Stimulated activated naive CD8-positive, alpha-beta T cell treated with anti-CD3 and anti-CD28 coated beads, Interleukin-15, amount 100 ng/mL, for 72 hours (primary cell): ENCODE results near the gene PDGFRA.

Experiments used
- ATAC-seq: fragments of 150-1000 bp; cut with Tn5 transposase; 2 replicates; pipeline ENCODE4 v1.10.0; 2021; ENCODE audit warnings: mild to moderate bottlenecking, moderate library complexity
- DNase-seq, 2 donors: peaks; one replicate each; pipeline ENCODE4 v3.0.0; 2021 to 2022
- H3K27ac Mint-ChIP-seq, 2 donors: one replicate each; pipeline ENCODE4 v1.8.0; 2022; ENCODE audit warnings: mild to moderate bottlenecking in 2 of 2, mixed read lengths in 2 of 2, moderate library complexity in 2 of 2
- H3K27me3 Mint-ChIP-seq: one replicate; pipeline ENCODE4 v1.8.0; 2022; ENCODE audit warnings: mixed read lengths
- H3K4me1 Mint-ChIP-seq: one replicate; pipeline ENCODE4 v1.8.0; 2022; ENCODE audit warnings: mild to moderate bottlenecking, mixed read lengths
- H3K4me3 Mint-ChIP-seq, 2 donors: one replicate each; pipeline ENCODE4 v1.8.0; 2022; ENCODE audit warnings: mild to moderate bottlenecking in 2 of 2, mixed read lengths in 2 of 2, moderate library complexity in 1 of 2
- H3K9me3 Mint-ChIP-seq, 2 donors: one replicate each; pipeline ENCODE4 v1.8.0; 2022; ENCODE audit warnings: mixed read lengths in 2 of 2

PDGFRA gene

DNA sequence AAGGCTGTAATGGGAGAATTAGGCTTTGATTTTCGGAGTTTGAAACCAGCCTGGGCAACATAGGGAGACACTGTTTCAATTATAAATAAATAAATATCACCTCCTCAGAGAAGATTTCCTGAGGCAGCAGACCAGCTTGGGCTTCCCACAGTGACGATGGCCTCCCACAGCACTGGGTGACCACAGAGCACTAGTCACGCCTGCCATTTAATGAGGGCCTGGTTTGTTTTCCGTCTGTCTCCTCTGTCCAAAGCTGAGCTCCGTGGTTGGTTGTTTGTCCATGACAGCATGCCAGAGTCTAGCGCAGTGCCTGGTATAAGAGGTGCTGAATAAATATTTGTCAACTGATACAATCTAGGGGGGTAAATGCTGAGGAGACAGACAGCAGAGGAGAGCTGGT, 10.4 kb upstream of the PDGFRA start:
- peaks cover 41% of the 10 kb centered on the region for H3K27me3 Mint-ChIP-seq
- H3K4me3 Mint-ChIP-seq: no peak overlapping the region

DNA sequence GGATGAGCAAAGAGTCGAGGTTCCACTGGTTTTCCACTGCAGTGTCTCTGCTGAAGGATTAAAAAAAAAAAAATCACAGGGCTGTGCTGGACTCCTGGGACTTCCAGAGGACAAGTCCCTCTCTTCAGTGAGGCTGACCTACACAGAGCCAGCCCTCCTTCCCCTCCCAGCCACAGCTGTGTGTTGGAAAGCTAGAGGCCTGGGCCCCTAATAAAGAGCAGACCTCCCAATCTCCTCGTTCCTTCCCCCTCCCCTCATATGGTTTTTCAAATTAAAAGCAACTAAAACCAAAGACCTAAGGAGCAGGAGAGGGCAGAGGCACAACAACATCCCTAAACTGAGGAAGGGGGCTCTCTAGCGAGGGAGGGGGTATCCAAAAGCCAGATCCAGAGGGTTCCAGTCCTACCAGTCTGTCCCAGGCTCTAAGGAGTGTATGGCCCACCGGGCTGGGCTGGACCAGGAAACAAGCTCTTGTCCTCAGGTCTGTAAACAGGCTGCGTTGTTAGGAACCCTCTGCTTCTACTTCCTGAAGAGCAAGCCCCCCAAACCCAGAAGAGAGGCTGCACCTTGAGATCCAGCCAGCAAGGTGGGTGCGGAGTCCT, 4.0 kb upstream of the PDGFRA start:
- no peak overlapping the region for H3K27ac Mint-ChIP-seq
- DNase-seq (no peak), ATAC-seq (no peak)
- H3K4me3 Mint-ChIP-seq: peak overlapping the region in 1 of 2 donors; percentile 25
- peaks cover 48% of the 10 kb centered on the region for H3K4me1 Mint-ChIP-seq
- no peaks in the 10 kb centered on the region for H3K9me3 Mint-ChIP-seq
- H3K27me3 Mint-ChIP-seq: peaks cover 79% of the 10 kb centered on the region

More for the DNA sequence above, 10.4 kb upstream of the PDGFRA start:
- no peak overlapping the region for H3K27ac Mint-ChIP-seq
- peaks cover 6% of the 10 kb centered on the region for H3K4me1 Mint-ChIP-seq
- no peaks in the 10 kb centered on the region for H3K9me3 Mint-ChIP-seq
- ATAC-seq (no peak), DNase-seq (no peak)

DNA sequence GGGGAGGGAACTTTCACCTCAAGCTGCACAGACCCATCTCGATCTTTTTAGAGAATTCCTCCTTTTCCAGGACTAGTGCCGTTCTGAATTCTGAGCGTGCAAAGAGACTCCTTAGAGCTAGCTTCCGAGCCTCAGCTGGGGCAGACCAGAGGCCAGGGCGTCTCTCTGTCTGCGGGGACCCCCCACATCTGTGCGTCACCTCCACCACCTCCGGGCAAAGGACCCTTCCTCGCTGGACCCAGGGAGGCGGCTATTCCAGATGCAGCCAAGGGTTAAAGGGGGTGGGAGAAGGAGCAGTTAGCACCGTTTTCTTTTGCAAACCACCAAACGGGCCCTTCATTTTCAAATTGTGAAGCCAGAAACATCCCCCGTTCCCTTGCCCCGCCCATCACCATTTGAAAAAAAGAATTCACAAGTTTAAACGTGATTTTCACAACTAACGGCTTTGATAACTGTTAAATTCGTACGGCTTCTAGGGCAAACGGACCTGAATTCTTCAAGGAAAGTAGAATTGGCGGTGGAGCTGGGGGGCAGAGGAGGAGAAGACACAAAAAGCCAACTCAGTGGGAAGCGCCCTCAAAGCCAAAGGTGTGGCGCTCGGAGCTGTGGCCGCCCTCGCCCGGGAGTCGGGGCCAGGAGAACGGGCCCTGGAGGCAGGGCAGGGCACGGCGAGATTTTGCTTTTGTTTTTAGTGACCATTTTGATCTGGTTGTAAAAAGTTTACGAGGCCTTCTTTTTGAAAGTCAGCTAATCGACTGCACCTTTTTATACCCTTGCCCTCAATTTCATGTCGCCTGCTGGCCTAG, 3.3 kb upstream of the PDGFRA start:
- no peak overlapping the region for H3K27ac Mint-ChIP-seq
- no peak for ATAC-seq
- H3K4me3 Mint-ChIP-seq: peak overlapping the region; percentile 81 to 87

DNA sequence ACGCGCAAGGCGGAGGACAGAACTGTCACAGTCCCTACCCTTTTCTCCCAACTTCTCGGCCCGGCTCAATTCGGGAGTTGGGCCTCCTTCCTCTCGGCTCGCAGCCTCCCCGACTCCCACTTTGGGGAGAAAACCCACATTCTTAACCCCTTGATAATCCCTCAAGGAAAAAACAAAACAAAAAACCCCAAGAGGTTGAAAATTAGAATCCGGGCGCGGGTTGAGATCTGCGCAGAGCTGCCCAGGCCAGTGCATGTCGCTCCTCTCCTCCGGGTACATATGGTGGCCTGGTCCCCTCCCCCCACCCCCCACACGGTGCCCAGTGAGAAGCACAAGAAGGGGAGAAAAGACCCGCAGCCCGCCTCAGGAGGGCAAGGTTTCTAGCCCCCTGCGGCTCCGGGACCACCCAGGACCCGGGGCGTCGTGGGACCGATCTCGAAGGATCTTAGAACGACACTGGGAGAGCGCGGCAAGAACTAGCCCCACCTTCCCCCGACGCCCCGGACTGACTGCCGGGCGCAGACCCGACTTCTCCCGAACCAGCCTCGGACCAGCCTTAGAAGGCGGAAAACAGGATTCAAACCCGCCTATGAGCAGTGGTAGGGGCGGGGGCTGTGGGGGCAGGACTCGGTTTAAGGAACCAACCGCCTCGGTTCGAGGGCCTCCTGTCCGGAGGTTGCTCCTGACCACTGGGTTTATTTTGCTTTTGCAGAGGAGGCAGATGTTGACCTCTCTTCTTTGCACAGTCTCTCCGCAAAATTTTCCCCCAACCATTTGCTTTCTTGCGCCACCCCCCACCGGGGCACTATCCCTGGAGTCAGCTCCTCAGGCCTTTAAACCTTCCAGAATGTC, 2.5 kb upstream of the PDGFRA start:
- DNase-seq (no peak), ATAC-seq (no peak)
- no peaks in the 10 kb centered on the region for H3K9me3 Mint-ChIP-seq
- H3K27ac Mint-ChIP-seq: peak overlapping the region in 1 of 2 donors; percentile 51
- H3K27me3 Mint-ChIP-seq: peaks cover 94% of the 10 kb centered on the region
- peaks cover 63% of the 10 kb centered on the region for H3K4me1 Mint-ChIP-seq
- H3K4me3 Mint-ChIP-seq: peak overlapping the region; percentile 81 to 87

More for the DNA sequence above, 3.3 kb upstream of the PDGFRA start:
- peaks cover 86% of the 10 kb centered on the region for H3K27me3 Mint-ChIP-seq
- H3K9me3 Mint-ChIP-seq: no peaks in the 10 kb centered on the region
- peak in 1 of 2 donors; percentile 4 for DNase-seq
- peaks cover 55% of the 10 kb centered on the region for H3K4me1 Mint-ChIP-seq

DNA sequence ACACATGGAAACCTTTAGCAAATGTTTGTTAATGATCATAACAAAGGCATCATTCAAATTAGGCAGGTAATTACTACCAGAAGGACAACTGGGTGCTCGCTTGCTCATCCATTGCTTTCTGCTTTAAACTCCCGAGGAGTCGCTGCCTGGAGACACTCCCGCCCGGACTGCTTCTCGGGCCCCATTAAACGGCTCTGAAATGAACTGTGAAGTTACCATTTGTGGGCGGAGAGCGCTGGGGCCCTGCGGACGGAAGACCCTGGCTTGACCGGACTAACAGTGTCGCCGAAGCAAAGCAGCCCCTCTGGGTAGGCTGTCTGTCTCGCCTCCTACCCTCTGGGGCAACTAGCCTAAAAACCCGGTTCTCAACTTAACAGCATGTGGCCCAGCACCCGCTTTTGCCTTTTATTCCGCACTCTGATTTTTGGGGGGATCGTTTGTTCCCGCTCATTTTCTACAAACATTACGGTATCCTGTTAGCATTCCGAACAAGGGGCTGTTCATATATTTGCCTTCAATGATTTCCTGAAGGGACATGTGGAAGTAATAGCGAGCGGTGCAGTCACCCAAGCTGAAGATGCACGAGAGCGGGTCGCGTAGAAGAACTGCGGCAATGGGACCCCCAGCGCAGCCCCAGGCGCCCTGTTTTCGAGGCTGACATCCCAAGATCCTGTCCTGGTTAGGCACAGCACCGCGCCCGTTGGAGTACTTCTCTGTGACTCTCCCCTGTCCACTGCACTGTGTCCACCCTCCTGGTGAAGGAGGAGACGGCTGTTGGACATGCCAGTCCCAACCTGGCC, 1.6 kb upstream of the PDGFRA start:
- peak in 1 of 2 donors; percentile 12 for DNase-seq
- ATAC-seq: no peak
- H3K9me3 Mint-ChIP-seq: no peaks in the 10 kb centered on the region
- H3K4me1 Mint-ChIP-seq: peaks cover 72% of the 10 kb centered on the region
- H3K27me3 Mint-ChIP-seq: peaks cover 100% of the 10 kb centered on the region
- H3K27ac Mint-ChIP-seq: peak overlapping the region in 1 of 2 donors; percentile 51
- H3K4me3 Mint-ChIP-seq: peak overlapping the region; percentile 81 to 87

DNA sequence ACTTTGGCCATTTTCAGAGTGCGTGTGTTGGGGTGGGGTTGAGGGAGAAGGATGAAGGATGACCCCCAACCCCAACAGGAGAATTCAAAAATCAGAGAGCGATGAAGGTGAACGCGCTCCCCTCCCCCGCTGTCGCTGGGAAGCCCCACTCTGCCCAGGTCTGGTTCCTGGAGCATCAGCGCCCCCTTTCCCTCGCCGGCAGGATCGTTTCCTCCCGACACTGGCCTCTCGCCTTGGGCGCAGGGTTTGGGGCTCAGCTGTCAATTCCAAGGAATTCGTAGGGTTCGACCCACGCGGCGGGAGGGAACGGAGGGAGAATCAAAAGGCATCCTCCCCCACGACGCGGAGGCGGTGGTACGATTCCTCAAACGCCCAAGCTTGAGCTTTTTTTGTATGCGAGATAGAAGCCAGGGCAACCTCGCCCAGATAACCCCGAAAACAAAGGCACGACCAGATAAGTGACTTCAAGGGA, 1.0 kb upstream of the PDGFRA start:
- H3K4me3 Mint-ChIP-seq: peak overlapping the region; percentile 81 to 87
- peaks cover 73% of the 10 kb centered on the region for H3K4me1 Mint-ChIP-seq
- no peaks in the 10 kb centered on the region for H3K9me3 Mint-ChIP-seq
- no peak overlapping the region for H3K27ac Mint-ChIP-seq
- ATAC-seq (peak; percentile 58), DNase-seq (peak; percentile 56 to 63)
- H3K27me3 Mint-ChIP-seq: peaks cover 100% of the 10 kb centered on the region

DNA sequence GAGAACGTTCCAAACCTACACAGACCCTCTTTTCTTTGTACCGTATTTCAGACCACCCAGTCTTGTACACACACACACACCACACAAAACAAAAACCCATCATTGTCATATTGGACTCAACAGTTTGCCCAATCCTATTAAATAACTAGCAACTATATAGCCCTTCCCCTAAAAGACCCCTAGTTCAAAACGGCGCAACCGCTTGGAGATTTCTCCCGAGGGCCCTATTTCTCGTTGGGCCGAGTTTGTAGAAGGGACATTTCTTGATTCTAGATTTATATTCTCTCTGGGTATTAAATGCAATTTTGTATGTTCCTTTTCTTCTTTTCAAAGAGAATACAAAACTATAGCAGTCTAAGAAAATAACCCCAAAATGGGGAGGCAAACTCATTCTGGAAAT, 547 bp upstream of the PDGFRA start:
- H3K27me3 Mint-ChIP-seq: peaks cover 100% of the 10 kb centered on the region
- DNase-seq: no peak
- ATAC-seq: no peak
- H3K4me1 Mint-ChIP-seq: peaks cover 77% of the 10 kb centered on the region
- H3K9me3 Mint-ChIP-seq: no peaks in the 10 kb centered on the region
- no peak overlapping the region for H3K27ac Mint-ChIP-seq
- H3K4me3 Mint-ChIP-seq: peak overlapping the region; percentile 81 to 87

DNA sequence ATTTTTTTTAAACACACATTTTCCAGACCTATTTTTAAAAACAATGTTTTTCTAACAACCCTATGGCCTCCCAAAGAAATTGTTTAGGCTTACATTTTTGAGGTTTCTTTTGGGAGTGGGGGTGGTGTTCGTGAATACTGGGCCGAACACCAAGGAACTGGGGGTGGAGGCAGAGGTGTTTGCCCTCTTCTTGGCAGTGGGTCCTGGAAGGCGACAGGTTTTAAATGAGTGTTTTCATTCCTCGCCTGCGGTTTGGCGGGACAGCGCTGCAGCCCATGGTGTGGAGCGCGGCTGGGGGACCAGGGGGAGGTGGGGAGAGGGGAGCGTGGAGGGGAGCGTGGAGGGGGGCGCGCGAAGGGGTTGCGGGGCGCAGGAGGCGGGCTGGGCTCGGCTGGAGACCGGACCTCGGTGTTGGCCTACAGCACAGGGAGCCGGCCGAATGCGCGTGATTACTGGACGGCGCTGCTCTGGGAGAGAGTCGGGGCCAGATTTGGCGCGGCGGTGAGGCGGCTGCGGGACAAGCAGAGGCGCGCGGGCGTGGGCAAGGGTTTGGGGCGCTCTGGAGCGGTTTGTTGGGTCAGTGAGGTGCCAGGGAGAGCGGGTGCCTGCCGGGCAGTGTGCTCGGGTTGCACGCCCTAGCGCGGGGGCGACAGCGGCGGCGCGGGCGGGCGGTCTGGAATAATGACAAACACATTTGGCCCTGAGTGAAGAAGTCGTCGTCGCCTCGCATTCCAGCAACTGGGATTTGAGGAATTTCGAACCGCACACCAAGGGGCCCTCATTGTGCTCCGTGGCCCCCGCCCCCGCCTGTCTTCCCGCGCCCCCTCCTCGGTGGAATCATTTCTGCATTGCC, 764 bp downstream of the PDGFRA start:
- peak overlapping the region in 1 of 2 donors; percentile 38 for H3K27ac Mint-ChIP-seq
- DNase-seq (peak; percentile 4 to 12), ATAC-seq (no peak)
- peaks cover 85% of the 10 kb centered on the region for H3K4me1 Mint-ChIP-seq
- peaks cover 100% of the 10 kb centered on the region for H3K27me3 Mint-ChIP-seq
- no peaks in the 10 kb centered on the region for H3K9me3 Mint-ChIP-seq
- H3K4me3 Mint-ChIP-seq: peak overlapping the region; percentile 33 to 90

DNA sequence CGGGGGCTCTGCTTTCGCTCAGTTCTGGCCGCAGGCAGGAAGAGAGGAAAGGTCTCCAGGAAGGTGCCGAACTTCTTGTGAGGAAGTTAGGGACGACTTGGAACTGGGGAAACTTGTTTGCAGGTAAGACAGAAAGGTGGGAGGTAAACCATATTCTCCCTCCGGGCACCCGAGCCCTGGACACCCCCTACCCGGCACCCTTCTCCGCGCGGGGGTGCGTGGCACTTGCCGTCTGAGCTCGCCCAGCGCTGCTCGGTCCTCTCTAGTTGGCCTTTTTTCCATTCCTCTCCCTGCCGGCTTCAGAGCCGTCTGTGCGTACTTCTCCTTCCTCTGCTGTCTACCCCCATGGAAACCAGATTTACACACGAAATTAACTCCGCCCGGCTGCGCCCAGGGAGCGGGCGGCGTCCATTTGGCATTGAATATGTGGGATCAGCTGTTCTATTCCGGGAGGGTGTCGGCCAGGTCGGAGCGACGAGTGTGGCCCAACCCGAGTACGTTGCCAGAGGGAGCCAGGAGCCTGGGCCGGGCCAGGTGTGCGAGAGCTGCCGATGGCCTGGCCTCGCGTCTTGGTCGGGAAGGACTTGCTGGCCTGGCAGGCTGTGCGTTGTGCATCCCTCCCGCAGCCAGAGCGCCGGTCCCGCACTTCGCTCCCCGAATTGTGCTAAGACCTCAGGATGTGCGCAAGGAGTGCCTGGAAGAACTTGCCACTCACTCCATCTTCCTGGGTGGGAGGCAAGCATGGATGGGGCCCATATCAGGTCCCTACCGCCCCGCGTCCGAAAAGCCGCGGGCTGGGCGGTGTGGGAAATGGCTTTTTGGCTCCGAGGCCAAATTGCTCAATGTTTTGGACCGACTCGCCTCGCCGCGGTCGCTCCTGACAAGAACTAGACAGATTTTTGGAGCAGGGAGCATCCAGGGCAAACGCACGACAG, 1.7 kb downstream of the PDGFRA start:
- H3K4me3 Mint-ChIP-seq: peak overlapping the region; percentile 60 to 90
- H3K27ac Mint-ChIP-seq: peak overlapping the region in 1 of 2 donors; percentile 95
- H3K27me3 Mint-ChIP-seq: peaks cover 100% of the 10 kb centered on the region
- no peak for ATAC-seq
- DNase-seq: peak; percentile 14 to 19
- H3K9me3 Mint-ChIP-seq: no peaks in the 10 kb centered on the region
- peaks cover 81% of the 10 kb centered on the region for H3K4me1 Mint-ChIP-seq

DNA sequence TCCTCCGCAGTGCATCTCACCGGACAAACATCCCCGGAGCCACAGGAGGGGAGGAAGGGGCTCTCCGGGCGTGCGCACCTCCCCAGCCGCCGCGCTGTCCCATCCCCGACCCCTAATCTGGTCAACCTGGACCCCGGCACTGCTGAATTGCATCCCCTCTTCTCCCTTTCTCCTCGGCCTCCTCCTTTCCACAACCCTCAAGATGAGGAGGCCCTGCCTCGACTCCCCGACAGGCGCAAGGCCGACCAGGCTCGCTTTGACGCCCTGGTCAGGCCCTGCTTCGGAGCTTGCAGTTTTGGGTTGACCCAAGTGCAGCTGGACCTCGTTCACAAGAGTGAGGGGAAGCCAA, 2.3 kb downstream of the PDGFRA start:
- Mint-ChIP-seq H3K4me1 (peaks cover 74% of the 10 kb centered on the region), H3K27me3 (peaks cover 99% of the 10 kb centered on the region), H3K9me3 (no peaks in the 10 kb centered on the region), H3K4me3 (peak overlapping the region; percentile 55 to 90), H3K27ac (peak overlapping the region in 1 of 2 donors; percentile 95)
- no peak for ATAC-seq
- DNase-seq: peak; percentile 5 to 11

DNA sequence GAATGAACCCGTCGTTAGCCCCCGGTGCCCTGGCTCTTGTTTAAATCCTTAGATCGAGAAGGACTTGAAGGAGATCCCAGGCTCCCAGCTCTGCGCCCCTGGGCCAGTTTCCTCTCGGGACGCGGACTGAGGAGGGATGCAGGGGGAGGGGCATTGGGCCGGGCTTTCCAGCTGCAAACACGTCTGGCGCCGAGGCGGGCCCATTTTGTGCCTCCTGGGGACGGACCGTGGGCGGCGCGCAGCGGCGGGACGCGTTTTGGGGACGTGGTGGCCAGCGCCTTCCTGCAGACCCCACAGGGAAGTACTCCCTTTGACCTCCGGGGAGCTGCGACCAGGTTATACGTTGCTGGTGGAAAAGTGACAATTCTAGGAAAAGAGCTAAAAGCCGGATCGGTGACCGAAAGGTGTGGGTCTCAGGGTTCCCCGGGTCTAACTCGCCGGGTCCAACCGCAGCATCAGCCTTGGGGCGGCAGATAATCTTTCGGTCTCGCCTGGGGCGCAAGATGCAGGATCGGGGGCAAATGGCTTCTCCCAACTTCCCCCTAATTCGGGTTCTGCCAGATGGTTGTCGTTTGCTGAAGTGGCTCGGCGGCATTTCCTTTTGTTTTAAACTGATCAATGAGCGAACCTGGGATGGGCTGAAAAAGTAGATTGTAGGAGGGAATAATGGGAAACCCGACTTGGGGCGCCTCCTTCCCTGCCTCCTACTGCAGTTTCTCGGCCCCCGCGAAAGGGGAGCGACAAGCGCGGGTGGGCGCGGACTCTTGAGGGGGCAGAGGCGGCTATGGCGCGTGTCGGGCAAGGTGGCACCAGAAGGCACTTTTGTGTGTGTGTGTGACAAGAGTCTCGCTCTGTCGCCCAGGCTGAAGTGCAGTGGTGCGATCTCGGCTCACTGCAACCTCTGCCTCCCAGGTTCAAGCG, 2.9 kb downstream of the PDGFRA start:
- H3K27me3 Mint-ChIP-seq: peaks cover 92% of the 10 kb centered on the region
- H3K9me3 Mint-ChIP-seq: no peaks in the 10 kb centered on the region
- DNase-seq (peak; percentile 13 to 16), ATAC-seq (no peak)
- peak overlapping the region; percentile 81 to 90 for H3K4me3 Mint-ChIP-seq
- no peak overlapping the region for H3K27ac Mint-ChIP-seq
- peaks cover 68% of the 10 kb centered on the region for H3K4me1 Mint-ChIP-seq

DNA sequence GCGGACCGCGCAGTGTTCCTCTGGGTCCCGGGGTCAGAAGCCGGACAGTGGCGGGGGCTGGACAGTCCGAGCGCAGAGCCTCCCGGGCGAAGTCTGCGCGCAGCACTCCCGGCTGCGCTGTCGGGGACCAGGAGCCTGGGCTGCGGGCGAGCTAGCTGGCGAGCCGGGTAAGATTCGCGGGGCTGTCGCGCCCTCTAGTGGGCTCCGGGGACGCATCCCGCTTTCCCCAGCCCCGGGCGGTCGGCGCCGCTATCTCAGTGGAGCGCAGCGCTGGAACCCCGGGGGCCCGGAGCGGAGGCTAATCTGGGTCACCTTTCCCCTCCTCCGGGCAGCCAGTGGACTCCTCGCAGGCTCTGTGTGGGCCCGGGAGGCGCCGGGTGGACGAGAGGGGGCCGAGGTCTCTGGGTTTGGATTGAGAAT, 4.2 kb downstream of the PDGFRA start:
- Mint-ChIP-seq H3K4me3 (peak overlapping the region; percentile 81 to 90), H3K9me3 (no peaks in the 10 kb centered on the region), H3K4me1 (peaks cover 55% of the 10 kb centered on the region), H3K27me3 (peaks cover 86% of the 10 kb centered on the region), H3K27ac (peak overlapping the region in 1 of 2 donors; percentile 56)
- ATAC-seq: peak; percentile 90
- peak; percentile 85 for DNase-seq
